Epithelial cell of proximal tubule (primary cell): ENCODE measurements around the gene ANKRD33B. TPM values are rescaled to one million over a fixed set of nuclear protein-coding genes. Genes with fewer than 3 reads are reported as not detected.
A peak's percentile ranks its signal among the peaks of the same experiment; 100 is the strongest.
"Not testable (repeated sequence)": the region's sequence is repeated elsewhere in the genome, so short reads cannot be mapped to it uniquely, and the experiment has no call there.

Experiments
- DNase-seq: peaks from one replicate; pipeline ENCODE4 v3.0.0-alpha.2; 2011; ENCODE audit warnings: low read depth
- H3K4me3 ChIP-seq: 2 replicates; pipeline ENCODE4 v1.5.1; 2011; ENCODE audit warnings: low read depth, mild to moderate bottlenecking, low read length
- total RNA-seq: library from RNA; depleted of rRNA; stranded (reverse); fragments of >200 nt; gene quantifications from 2 replicates; pipeline ENCODE4 v1.2.3, GENCODE V29; 2015
- TF ChIP-seq, protein P1 (sequence below): conservative IDR thresholded peaks from 2 replicates; pipeline ENCODE4 v1.5.1; 2012; ENCODE audit warnings: low read depth, mild to moderate bottlenecking, low read length

ANKRD33B gene
- total RNA-seq, 1 donor from 2014 or later, result 2.3 TPM

DNA sequence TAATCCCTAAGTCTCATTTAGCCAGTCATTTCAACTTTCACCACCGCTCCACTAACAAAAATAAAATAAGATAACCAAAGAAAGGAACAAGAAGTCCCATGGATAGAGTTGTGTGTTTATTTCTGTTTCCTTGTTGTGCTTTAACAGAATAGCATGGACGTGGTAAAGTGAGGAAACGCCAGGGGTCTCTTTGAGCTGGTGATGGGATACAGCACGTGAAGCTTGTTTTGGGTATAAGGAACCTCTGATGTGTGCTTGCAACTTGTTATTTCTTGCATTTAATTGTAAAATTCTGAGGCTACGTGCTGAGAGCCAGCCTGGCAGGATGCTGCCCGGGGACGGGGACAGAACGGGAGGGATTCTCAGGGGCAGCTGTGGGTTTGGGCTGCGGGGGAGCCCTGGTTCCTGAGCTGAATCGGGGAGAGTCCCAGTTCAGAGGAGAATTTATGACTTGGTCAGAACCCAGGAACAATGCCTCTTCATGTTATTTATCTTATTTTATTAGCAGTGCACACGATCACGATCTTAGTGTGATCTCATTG, 63.4 kb downstream of the ANKRD33B start:
- peak overlapping the region; percentile 34 for H3K4me3 ChIP-seq
- TF ChIP-seq, protein P1, sequence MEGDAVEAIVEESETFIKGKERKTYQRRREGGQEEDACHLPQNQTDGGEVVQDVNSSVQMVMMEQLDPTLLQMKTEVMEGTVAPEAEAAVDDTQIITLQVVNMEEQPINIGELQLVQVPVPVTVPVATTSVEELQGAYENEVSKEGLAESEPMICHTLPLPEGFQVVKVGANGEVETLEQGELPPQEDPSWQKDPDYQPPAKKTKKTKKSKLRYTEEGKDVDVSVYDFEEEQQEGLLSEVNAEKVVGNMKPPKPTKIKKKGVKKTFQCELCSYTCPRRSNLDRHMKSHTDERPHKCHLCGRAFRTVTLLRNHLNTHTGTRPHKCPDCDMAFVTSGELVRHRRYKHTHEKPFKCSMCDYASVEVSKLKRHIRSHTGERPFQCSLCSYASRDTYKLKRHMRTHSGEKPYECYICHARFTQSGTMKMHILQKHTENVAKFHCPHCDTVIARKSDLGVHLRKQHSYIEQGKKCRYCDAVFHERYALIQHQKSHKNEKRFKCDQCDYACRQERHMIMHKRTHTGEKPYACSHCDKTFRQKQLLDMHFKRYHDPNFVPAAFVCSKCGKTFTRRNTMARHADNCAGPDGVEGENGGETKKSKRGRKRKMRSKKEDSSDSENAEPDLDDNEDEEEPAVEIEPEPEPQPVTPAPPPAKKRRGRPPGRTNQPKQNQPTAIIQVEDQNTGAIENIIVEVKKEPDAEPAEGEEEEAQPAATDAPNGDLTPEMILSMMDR, result no peak
- DNase-seq, result no peak

GRCh38 chr5:10628601-10629000, 64.7 kb downstream of the ANKRD33B start:
- no peak overlapping the region for H3K4me3 ChIP-seq
- TF ChIP-seq, protein P1, result no peak
- no peak for DNase-seq

- DNase-seq, result no peak
- TF ChIP-seq, protein P1, result no peak
Measured at GRCh38 chr5:10629682-10630081, 65.8 kb downstream of the ANKRD33B start.

GRCh38 chr5:10630126-10630525, 66.3 kb downstream of the ANKRD33B start:
- TF ChIP-seq, protein P1, result no peak
- no peak for DNase-seq
- no peak overlapping the region for H3K4me3 ChIP-seq

More at GRCh38 chr5:10629682-10630081, 65.8 kb downstream of the ANKRD33B start:
- no peak overlapping the region for H3K4me3 ChIP-seq

- H3K4me3 ChIP-seq, DNase-seq: not testable (repeated sequence)
Measured at GRCh38 chr5:10630744-10631143, 66.9 kb downstream of the ANKRD33B start.

- DNase-seq, result no peak
- TF ChIP-seq, protein P1, result no peak
- no peak overlapping the region for H3K4me3 ChIP-seq
Measured at GRCh38 chr5:10631316-10631996, 67.6 kb downstream of the ANKRD33B start.

GRCh38 chr5:10632110-10632761, 68.4 kb downstream of the ANKRD33B start:
- DNase-seq, result peak; percentile 32
- TF ChIP-seq, protein P1, result no peak
- no peak overlapping the region for H3K4me3 ChIP-seq
